K562 (cell line): ENCODE measurements around the gene LRFN4. TPM values are rescaled to one million over a fixed set of nuclear protein-coding genes. Genes with fewer than 3 reads are reported as not detected.

Experiments
- ATAC-seq: fragments of 200-7000 bp; cut with Tn5 transposase; 3 replicates; pipeline ENCODE4 v1.9.1; 2020; ENCODE audit warnings: moderate library complexity
- BruUV-seq: library from RNA; stranded (reverse); fragments of 400-500 nt; replicated peaks from 2 replicates; lab custom pipeline; 2021; lab: Mats Ljungman, UMichigan
- CTCF ChIA-PET: fragments of 300-600 bp; formaldehyde crosslinking; extraction: SDS; loops from one replicate; lab custom pipeline; 2021; ENCODE audit warnings: low intra/inter-chr PET ratio; lab: Yijun Ruan, JAX
- POLR2A ChIA-PET: fragments of 300-600, 350-650 bp; sonication (Branson Sonifier 250); formaldehyde crosslinking; extraction: SDS; loops from one replicate; lab custom pipeline; 2021; ENCODE audit warnings: antibody characterized with exemption, inconsistent platforms; lab: Yijun Ruan, JAX
- DNase-seq, 4 experiments: peaks; one replicate each; pipeline versions ENCODE4 v3.0.0 to v3.0.0-alpha.2; 2011 to 2018; ENCODE audit warnings: low spot score in 3 of 4, mixed read lengths in 3 of 4; ENCODE audit errors: extremely low read depth in 1 of 4
- FAIRE-seq: peaks from 2 replicates; lab custom pipeline; 2011; peaks lifted over from hg19 to GRCh38; lab: Jason Lieb, UNC
- H2AFZ ChIP-seq: 2 replicates; pipeline ENCODE4 v1.6.0; 2011; ENCODE audit warnings: low read depth, low read length, control low read depth, inconsistent platforms
- H3K27ac ChIP-seq: fragments of 200-600 bp; 3 replicates; pipeline ENCODE4 v1.8.0; 2011; ENCODE audit warnings: low read depth, mild to moderate bottlenecking, control low read depth, inconsistent platforms, low read length, moderate library complexity, mixed read lengths; ENCODE audit errors: extremely low read depth
- H3K27me3 ChIP-seq, 2 experiments: fragments of 300-600 bp in 1 of 2; 2 replicates in 1 of 2; 3 replicates in 1 of 2; pipeline versions ENCODE4 v1.6.0 to v1.8.0; 2011; ENCODE audit warnings: inconsistent platforms in 2 of 2, low read length in 2 of 2, mild to moderate bottlenecking in 1 of 2, mixed read lengths in 1 of 2, moderate library complexity in 1 of 2; ENCODE audit not compliant: control insufficient read depth in 2 of 2, insufficient read depth in 2 of 2
- H3K36me3 ChIP-seq: fragments of 300-600 bp; 3 replicates; pipeline ENCODE4 v1.8.0; 2011; ENCODE audit warnings: mild to moderate bottlenecking, low read length, inconsistent platforms; ENCODE audit not compliant: control insufficient read depth, insufficient read depth
- H3K4me1 ChIP-seq, 2 experiments: fragments of 200-600 bp in 1 of 2; replicated peaks in 1 of 2; 2 replicates in 1 of 2; 3 replicates in 1 of 2; pipeline versions ENCODE4 v1.5.1 to v1.8.0; 2011; ENCODE audit warnings: inconsistent platforms in 2 of 2, low read length in 2 of 2, mild to moderate bottlenecking in 1 of 2, mixed read lengths in 1 of 2, moderate library complexity in 1 of 2; ENCODE audit not compliant: control insufficient read depth in 2 of 2, insufficient read depth in 2 of 2
- H3K4me2 ChIP-seq: 2 replicates; pipeline ENCODE4 v1.6.1; 2011; ENCODE audit warnings: low read length, control low read depth, inconsistent platforms, mixed read lengths; ENCODE audit not compliant: insufficient read depth
- H3K4me3 ChIP-seq: fragments of 200-600 bp; sonication (generic), shearing (Covaris generic); 2 replicates; pipeline ENCODE4 v1.5.1; 2016; ENCODE audit warnings: control low read depth, inconsistent platforms
- H3K79me2 ChIP-seq: fragments of 200-600 bp; 3 replicates; pipeline ENCODE4 v1.8.0; 2011; ENCODE audit warnings: low read length, inconsistent platforms; ENCODE audit not compliant: control insufficient read depth, insufficient read depth
- H3K9ac ChIP-seq, 2 experiments: 2 replicates each; pipeline versions ENCODE4 v1.6.0 to v1.6.1; 2011; ENCODE audit warnings: low read depth in 2 of 2, low read length in 2 of 2, control low read depth in 1 of 2, inconsistent platforms in 1 of 2, mild to moderate bottlenecking in 1 of 2, mixed read lengths in 1 of 2; ENCODE audit not compliant: insufficient read depth in 1 of 2
- H3K9me1 ChIP-seq: one replicate; pipeline ENCODE4 v1.6.0; 2011; ENCODE audit warnings: inconsistent platforms, mild to moderate bottlenecking, low read length, moderate library complexity; ENCODE audit not compliant: control insufficient read depth, insufficient read depth
- H3K9me3 ChIP-seq: replicated peaks from 2 replicates; pipeline ENCODE4 v1.5.1; 2011; ENCODE audit warnings: low read depth, low read length, inconsistent platforms; ENCODE audit not compliant: control insufficient read depth, insufficient read depth
- H4K20me1 ChIP-seq: replicated peaks from 2 replicates; pipeline ENCODE4 v1.6.1; 2011; ENCODE audit warnings: low read length, inconsistent platforms, mixed read lengths; ENCODE audit not compliant: control insufficient read depth, insufficient read depth
- BRCA1 ChIP-seq, 2 experiments: fragments of 450-650 bp in 1 of 2; sonication (generic) in 1 of 2; formaldehyde crosslinking in 1 of 2; IDR thresholded peaks; 2 replicates each; pipeline versions ENCODE4 v1.5.0 to v1.6.1; 2017 to 2020; ENCODE audit warnings: mild to moderate bottlenecking in 1 of 2, missing genetic modification reagents in 1 of 2
- BRF1 ChIP-seq: IDR thresholded peaks from 3 replicates; pipeline ENCODE4 v1.6.1; 2011; ENCODE audit warnings: borderline replicate concordance, mild to moderate bottlenecking; ENCODE audit not compliant: insufficient read length; ENCODE audit errors: extremely low read depth
- DLX4 ChIP-seq: fragments of 250-450 bp; sonication (Bioruptor Pico); IDR thresholded peaks from 2 replicates; pipeline ENCODE4 v1.6.1; 2021; ENCODE audit warnings: mild to moderate bottlenecking
- FOSL1 ChIP-seq: fragments of 200-800 bp; sonication (Bioruptor generic); conservative IDR thresholded peaks from 2 replicates; pipeline ENCODE4 v1.6.1; 2016; ENCODE audit warnings: missing genetic modification characterization, missing compliant biosample characterization
- NR2C2 ChIP-seq, 2 experiments: fragments of 200-800 bp in 1 of 2; sonication (Bioruptor generic) in 1 of 2; sonication (generic) in 1 of 2; formaldehyde crosslinking in 1 of 2; IDR thresholded peaks; 2 replicates each; pipeline versions ENCODE4 v1.6.1 to v1.8.0; 2016 to 2022; ENCODE audit warnings: mild to moderate bottlenecking in 1 of 2, missing compliant biosample characterization in 1 of 2, missing genetic modification characterization in 1 of 2, missing genetic modification reagents in 1 of 2
- POLR2AphosphoS5 ChIP-seq: IDR thresholded peaks from 2 replicates; pipeline ENCODE4 v1.6.1; 2011; ENCODE audit warnings: mild to moderate bottlenecking, low read depth, low read length, moderate library complexity; ENCODE audit not compliant: control insufficient read depth, insufficient read depth
- PTBP1 ChIP-seq: fragments of 200-400 bp; formaldehyde crosslinking; IDR thresholded peaks from 2 replicates; pipeline ENCODE4 v1.6.1; 2017; ENCODE audit warnings: low read depth, low read length
- RAD51 ChIP-seq: fragments of 450-650 bp; IDR thresholded peaks from 2 replicates; pipeline ENCODE4 v1.7.1; 2016; ENCODE audit warnings: low read depth, mild to moderate bottlenecking, borderline replicate concordance
- RBM22 ChIP-seq: fragments of 200-400 bp; formaldehyde crosslinking; IDR thresholded peaks from 2 replicates; pipeline ENCODE4 v1.6.1; 2018; ENCODE audit warnings: low read length, low read depth; ENCODE audit not compliant: poor library complexity, severe bottlenecking
- STAT5A ChIP-seq: IDR thresholded peaks from 2 replicates; pipeline ENCODE4 v1.6.1; 2012; ENCODE audit warnings: low read length, inconsistent platforms, borderline replicate concordance
- STAT6 ChIP-seq: sonication (generic); formaldehyde crosslinking; IDR thresholded peaks from 2 replicates; pipeline ENCODE4 v1.8.1; 2023; ENCODE audit warnings: mild to moderate bottlenecking, missing genetic modification reagents
- ZNF124 ChIP-seq: sonication (generic); formaldehyde crosslinking; IDR thresholded peaks from 2 replicates; pipeline ENCODE4 v1.8.1; 2022; ENCODE audit warnings: missing genetic modification reagents
- ZNF696 ChIP-seq: fragments of 250-450 bp; sonication (Bioruptor Pico); conservative IDR thresholded peaks from 2 replicates; pipeline ENCODE4 v1.4.0; 2020; ENCODE audit warnings: mild to moderate bottlenecking, moderate library complexity
- WGBS: fragments of 100-300 bp; shearing (Covaris generic); methylation state at CpG from one replicate; pipeline ENCODE4 v1.1.6; 2016; ENCODE audit warnings: low coverage, mixed read lengths; ENCODE audit not compliant: insufficient coverage; ENCODE audit errors: missing lambda C conversion rate; 5-methylcytosine and 5-hydroxymethylcytosine counted together
- in situ Hi-C: fragments of 300-500 bp; cut with MboI; formaldehyde crosslinking; loops from 4 replicates; pipeline ENCODE4 v1.15.0; 2018; ENCODE audit warnings: inconsistent platforms, mixed read lengths
- intact Hi-C: fragments of 100-400 bp; cut with micrococcal nuclease; formaldehyde crosslinking; loops from 2 replicates; pipeline ENCODE4 v1.14.2; 2022
- polyA plus RNA-seq, 8 experiments: library from polyadenylated mRNA; depleted of rRNA in 4 of 8; stranded (reverse) in 5 of 8; unstranded in 3 of 8; fragments of >200 nt; fragmentation: Nextera tagmentation in 2 of 8; fragmentation: Illumina TruSeq in 1 of 8; extraction: Ambion mirVana in 2 of 8; extraction: Trizol in 1 of 8; gene quantifications; 2 replicates each; pipeline versions ENCODE4 v1.2.1 to v1.2.3, GENCODE V29; 2011 to 2014; ENCODE audit warnings: inconsistent platforms in 1 of 8, missing spikeins in 1 of 8
- total RNA-seq, 7 experiments: library from RNA; depleted of rRNA in 6 of 7; stranded (reverse); fragments of >200 nt in 6 of 7; fragmentation: Illumina TruSeq in 2 of 7; extraction: Trizol in 2 of 7; gene quantifications; 2 replicates each; pipeline versions ENCODE4 v1.2.1 to v1.2.3, GENCODE V29; 2011 to 2021; ENCODE audit warnings: low replicate concordance in 1 of 7
- TF ChIP-seq, protein P1 (sequence below): fragments of 250-450 bp; sonication (Bioruptor Pico); IDR thresholded peaks from 2 replicates; pipeline ENCODE4 v1.5.1; 2021; ENCODE audit warnings: mild to moderate bottlenecking

Gene LRFN4
- total and polyA plus RNA-seq, 9 of the 15 experiments (the other 6 are each of a cell fraction or from before 2014, with no cell fraction given): 0.10 to 60.1 (median 6.7) TPM

DNA sequence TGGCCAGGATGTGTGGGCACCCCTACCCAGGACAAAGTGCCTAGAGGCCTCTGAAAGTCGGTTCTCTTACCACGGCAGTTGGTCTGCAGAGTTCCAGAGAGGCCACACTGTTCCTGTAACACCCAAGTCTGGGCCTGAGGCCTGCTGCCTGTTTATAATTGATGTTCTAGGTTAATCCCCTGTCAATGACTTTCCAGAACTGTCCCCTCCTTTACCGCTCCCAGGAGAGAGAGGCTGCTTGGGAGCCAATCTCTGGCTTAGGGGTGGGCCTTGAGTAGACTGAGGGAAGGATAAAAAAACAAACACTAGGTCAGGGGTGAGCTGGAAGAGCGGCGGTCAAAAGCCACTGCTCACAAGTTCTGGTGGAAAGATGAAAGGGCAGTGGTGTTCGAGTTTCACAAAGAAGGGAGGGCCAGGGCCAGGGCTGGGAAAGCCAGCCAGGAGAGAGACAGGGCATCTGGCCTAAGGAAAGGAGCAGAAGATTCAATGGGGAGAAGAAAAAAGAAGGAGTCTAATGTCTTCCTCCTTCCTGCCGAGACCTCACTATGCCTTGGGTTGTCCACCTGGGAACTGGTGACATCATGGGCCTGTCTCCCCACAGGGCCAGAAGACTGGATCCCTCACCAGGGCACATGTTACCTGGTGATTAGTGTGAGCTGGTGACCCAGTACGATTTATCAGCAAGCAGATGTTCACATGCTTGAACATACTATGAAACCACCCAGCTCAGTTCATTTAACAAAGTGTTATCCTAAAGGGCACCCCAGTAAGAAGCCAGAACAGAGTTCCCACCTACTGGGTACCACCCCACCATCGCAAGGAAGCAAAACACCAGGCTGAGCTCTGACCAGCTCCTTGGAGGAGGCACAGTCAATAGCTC is 51.1 kb downstream of the LRFN4 start:
- Histone ChIP-seq H4K20me1 (peaks cover 4% of the 10 kb centered on the region), H3K4me1 (peaks cover 16 to 17% of the 10 kb centered on the region in 2 experiments), H3K9me1 (no peaks in the 10 kb centered on the region), H3K27me3 (no peaks in the 10 kb centered on the region), H2AFZ (no peak overlapping the region), H3K27ac (no peak overlapping the region), H3K4me2 (no peak overlapping the region), H3K36me3 (no peaks in the 10 kb centered on the region; the same call in 2 of the 3 replicates), H3K79me2 (no peaks in the 10 kb centered on the region), H3K4me3 (no peak overlapping the region), H3K9ac (peak overlapping the region in 1 of 2 experiments; percentile 14; a peak in 1 of 4 replicates), H3K9me3 (no peaks in the 10 kb centered on the region)
- POLR2A ChIA-PET: interaction anchor here (0.5 to 1.6 kb wide), 5 partner anchors 8 to 64 kb away, joined by 3 to 5 read pairs (median 4); no protein-coding TSS in a partner anchor
- in situ Hi-C loops: no loop called here
- BruUV-seq: no TSS peak
- 68% methylated on average over 9 of the region's 9 CpGs for WGBS
- CTCF ChIA-PET: no interaction called here
- DNase-seq (no peak), ATAC-seq (no peak; the same call in 2 of the 3 replicates), FAIRE-seq (no peak)
- intact Hi-C loops: no loop called here
- TF ChIP-seq RAD51 (no peak), STAT6 (CRISPR knock-in tag) (no peak), BRCA1 (IDR thresholded peaks at IDR 0.05) (no peak), BRCA1 (CRISPR knock-in tag; IDR thresholded peaks at IDR 0.05) (no peak), POLR2AphosphoS5 (no peak), STAT5A (no peak), NR2C2 (CRISPR knock-in tag; IDR thresholded peaks at IDR 0.05) (no peak), NR2C2 (tag; IDR thresholded peaks at IDR 0.05) (no peak), ZNF696 (CRISPR knock-in tag) (no peak), RBM22 (no peak), PTBP1 (no peak), BRF1 (no peak), DLX4 (no peak), FOSL1 (tag) (no peak), ZNF124 (CRISPR knock-in tag) (no peak)
- TF ChIP-seq, protein P1, sequence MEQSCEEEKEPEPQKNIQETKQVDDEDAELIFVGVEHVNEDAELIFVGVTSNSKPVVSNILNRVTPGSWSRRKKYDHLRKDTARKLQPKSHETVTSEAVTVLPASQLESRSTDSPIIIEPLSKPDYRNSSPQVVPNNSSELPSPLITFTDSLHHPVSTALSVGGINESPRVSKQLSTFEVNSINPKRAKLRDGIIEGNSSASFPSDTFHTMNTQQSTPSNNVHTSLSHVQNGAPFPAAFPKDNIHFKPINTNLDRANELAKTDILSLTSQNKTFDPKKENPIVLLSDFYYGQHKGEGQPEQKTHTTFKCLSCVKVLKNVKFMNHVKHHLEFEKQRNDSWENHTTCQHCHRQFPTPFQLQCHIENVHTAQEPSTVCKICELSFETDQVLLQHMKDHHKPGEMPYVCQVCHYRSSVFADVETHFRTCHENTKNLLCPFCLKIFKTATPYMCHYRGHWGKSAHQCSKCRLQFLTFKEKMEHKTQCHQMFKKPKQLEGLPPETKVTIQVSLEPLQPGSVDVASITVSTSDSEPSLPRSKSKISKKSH (CRISPR knock-in tag): no peak
